ENCODE results near the gene CYB561. TPM values are rescaled to one million over a fixed set of nuclear protein-coding genes. Genes with fewer than 3 reads are reported as not detected.

The CYB561 gene
- total RNA-seq, 1 experiment from 2014 or later = 20.7 TPM

GRCh38 chr17:63387656-63388340, 58.3 kb downstream of the CYB561 start:
- Histone ChIP-seq H4K8ac (replicated peaks; ENCODE audit: insufficient read length, low read depth, low read length) (no peak overlapping the region), H2BK15ac (ENCODE audit: low read depth, low read length) (no peak overlapping the region), H3K4ac (ENCODE audit: low read depth, low read length) (no peak overlapping the region), H3K23me2 (ENCODE audit: insufficient read length, low read depth, low read length, poor library complexity, severe bottlenecking) (no peaks in the 10 kb centered on the region), H3K27me3 (ENCODE audit: insufficient read depth, low read length) (no peaks in the 10 kb centered on the region), H3K18ac (ENCODE audit: insufficient read length, low read depth, low read length) (no peak overlapping the region), H2BK20ac (ENCODE audit: low read depth, low read length, poor library complexity, severe bottlenecking) (no peak overlapping the region), H2BK12ac (ENCODE audit: insufficient read length, low read depth, low read length) (no peak overlapping the region), H3K79me2 (ENCODE audit: insufficient read depth, low read length) (no peaks in the 10 kb centered on the region), H3K9ac (ENCODE audit: extremely low read depth, insufficient read length, low read length) (no peak overlapping the region), H2BK5ac (ENCODE audit: insufficient read length, low read length) (no peak overlapping the region), H4K5ac (ENCODE audit: insufficient read length, low read depth, low read length) (no peak overlapping the region), H3K23ac (ENCODE audit: insufficient read length, low read depth, low read length) (no peak overlapping the region), H3K9me3 (ENCODE audit: control insufficient read depth, low read depth, low read length) (no peaks in the 10 kb centered on the region), H3T11ph (ENCODE audit: low read length) (no peak overlapping the region), H2AFZ (ENCODE audit: low read length) (no peak overlapping the region), H4K91ac (ENCODE audit: insufficient read length, low read depth, low read length) (no peak overlapping the region), H3K4me1 (ENCODE audit: insufficient read depth, low read length) (no peaks in the 10 kb centered on the region), H3K27ac (ENCODE audit: insufficient read length, low read depth, low read length) (no peak overlapping the region), H3K4me2 (ENCODE audit: insufficient read depth, insufficient read length, low read length) (no peak overlapping the region), H2BK120ac (ENCODE audit: low read depth, low read length, poor library complexity, severe bottlenecking) (no peak overlapping the region), H2AK5ac (ENCODE audit: insufficient read length, low read length) (no peak overlapping the region), H4K20me1 (ENCODE audit: control insufficient read depth, insufficient read depth, insufficient read length) (no peaks in the 10 kb centered on the region), H3K79me1 (ENCODE audit: insufficient read depth, low read depth, low read length, poor library complexity, severe bottlenecking) (no peaks in the 10 kb centered on the region), H3K14ac (ENCODE audit: insufficient read depth, low read length) (no peak overlapping the region), H3K56ac (ENCODE audit: insufficient read length, low read depth, low read length) (no peak overlapping the region)
- Mint-ChIP-seq H3K27ac (no peak overlapping the region), H3K4me3 (no peak overlapping the region), H3K9me3 (no peaks in the 10 kb centered on the region), H3K4me1 (no peaks in the 10 kb centered on the region), H3K36me3 (ENCODE audit: insufficient read depth in 1 of 3, low read depth in 3 of 3) (no peaks in the 10 kb centered on the region), H3K27me3 (ENCODE audit: low read depth) (no peaks in the 10 kb centered on the region)
- WGBS (ENCODE audit: extremely low coverage, insufficient read length, low lambda C conversion rate) = no CpG with 5 or more reads among the region's 4 CpGs
- no peak for DNase-seq
- TF ChIP-seq CTCF (conservative IDR thresholded peaks at IDR 0.05) = no peak

Data from H9 (cell line).